Kidney (tissue), 14 donors: ENCODE data around the gene DPP10. TPM values are rescaled to one million over a fixed set of nuclear protein-coding genes. Genes with fewer than 3 reads are reported as not detected.
"Not testable (repeated sequence)": the region's sequence is repeated elsewhere in the genome, so short reads cannot be mapped to it uniquely, and the experiment has no call there.

ENCODE experiments used
- DNase-seq, 5 donors: peaks; one replicate each; pipeline ENCODE4 v3.0.0-alpha.2; 2013 to 2020
- FAIRE-seq: peaks from 2 replicates; lab custom pipeline; 2012; peaks lifted over from hg19 to GRCh38; lab: Jason Lieb, UNC
- H3K27ac ChIP-seq, 2 donors: one replicate each; pipeline ENCODE4 v1.7.0; 2013; ENCODE audit warnings: low read depth in 2 of 2, low read length in 2 of 2, inconsistent platforms in 1 of 2
- H3K27me3 ChIP-seq: one replicate; pipeline ENCODE4 v1.7.1; 2013; ENCODE audit warnings: low read length, inconsistent platforms; ENCODE audit not compliant: control insufficient read depth, insufficient read depth
- H3K36me3 ChIP-seq, 3 donors: one replicate each; pipeline versions ENCODE4 v1.7.0 to v1.7.1; 2013; ENCODE audit warnings: low read length in 3 of 3, control low read depth in 1 of 3, inconsistent platforms in 1 of 3; ENCODE audit not compliant: insufficient read depth in 3 of 3, control insufficient read depth in 2 of 3
- H3K4me1 ChIP-seq, 3 donors: one replicate each; pipeline versions ENCODE4 v1.7.0 to v1.7.1; 2013; ENCODE audit warnings: low read length in 3 of 3, inconsistent platforms in 1 of 3, low read depth in 1 of 3; ENCODE audit not compliant: control insufficient read depth in 2 of 3, insufficient read depth in 2 of 3
- H3K4me3 ChIP-seq, 3 donors: one replicate each; pipeline versions ENCODE4 v1.7.0 to v1.8.1; 2013; ENCODE audit warnings: low read length in 3 of 3, control low read depth in 1 of 3, inconsistent platforms in 1 of 3
- H3K9ac ChIP-seq, 3 donors: one replicate each; pipeline versions ENCODE4 v1.7.0 to v1.7.1; 2013; ENCODE audit warnings: low read length in 3 of 3, control low read depth in 1 of 3, inconsistent platforms in 1 of 3
- H3K9me3 ChIP-seq, 3 donors: one replicate each; pipeline versions ENCODE4 v1.7.0 to v1.7.1; 2013; ENCODE audit warnings: low read length in 3 of 3, control low read depth in 1 of 3, inconsistent platforms in 1 of 3; ENCODE audit not compliant: control insufficient read depth in 2 of 3, insufficient read depth in 1 of 3
- intact Hi-C: fragments of 100-400 bp; cut with DNase I; formaldehyde crosslinking; loops from one replicate; pipeline ENCODE4 v1.11.1; 2022
- polyA plus RNA-seq: library from polyadenylated mRNA; stranded (reverse); fragments of 350-450 nt; fragmentation: Illumina TruSeq; extraction: RNeasy Lipid Tissue Mini Kit (QIAGEN cat#74804); gene quantifications from one replicate; pipeline ENCODE4 v1.2.3, GENCODE V29; 2014; ENCODE audit warnings: low read depth, low replicate concordance; ENCODE audit not compliant: insufficient read depth
- total RNA-seq: library from RNA; stranded (reverse); fragmentation: NEBNext Ultra II Directional; extraction: Animal tissue kit (Norgen Biotek cat#: 25700); gene quantifications from one replicate; pipeline ENCODE4 v1.2.1, GENCODE V29; 2021
- TF ChIP-seq, protein P1 (sequence below): IDR thresholded peaks from 3 replicates; pipeline ENCODE4 v1.5.1; 2012; ENCODE audit warnings: mild to moderate bottlenecking, moderate library complexity, borderline replicate concordance; ENCODE audit not compliant: insufficient read depth; ENCODE audit errors: extremely low read depth
- donor health status: control.
- donor health status: control.
- donor health status: control.
- donor health status: control.
- donor health status: control.
- donor health status: DM: yes; HTN: yes; CAD: no.
- donor health status: Normal renal cell carcinoma (clear cell type).

Gene DPP10
- total and polyA plus RNA-seq, 2 donors from 2014 or later = 0.67 TPM; not detected in 1

DNA sequence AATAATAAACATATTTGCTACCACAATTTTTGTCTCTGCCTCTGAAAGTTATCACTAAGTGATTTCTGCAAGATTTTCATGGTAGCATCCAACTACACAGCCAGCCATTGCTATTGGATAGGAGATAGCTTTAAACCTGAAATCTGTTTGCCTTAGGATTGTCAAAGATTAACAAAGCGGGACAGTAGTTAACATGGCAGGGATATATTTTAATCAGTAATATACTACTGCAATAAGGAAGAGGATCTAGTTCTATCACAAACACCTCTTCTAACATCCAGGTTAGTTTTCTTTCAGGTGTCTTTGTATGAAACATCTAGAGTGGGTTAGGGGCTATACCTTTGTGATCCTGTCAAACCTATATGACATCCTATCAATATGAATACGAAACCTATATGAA is 641.3 kb downstream of the DPP10 start:
- no peak overlapping the region for H3K9ac ChIP-seq
- no peaks in the 10 kb centered on the region for H3K9me3 ChIP-seq
- intact Hi-C loops = no loop called here
- no peak overlapping the region for H3K4me3 ChIP-seq
- FAIRE-seq (no peak), DNase-seq (no peak)
- no peaks in the 10 kb centered on the region for H3K27me3 ChIP-seq
- H3K4me1 ChIP-seq = no peaks in the 10 kb centered on the region
- TF ChIP-seq, protein P1, sequence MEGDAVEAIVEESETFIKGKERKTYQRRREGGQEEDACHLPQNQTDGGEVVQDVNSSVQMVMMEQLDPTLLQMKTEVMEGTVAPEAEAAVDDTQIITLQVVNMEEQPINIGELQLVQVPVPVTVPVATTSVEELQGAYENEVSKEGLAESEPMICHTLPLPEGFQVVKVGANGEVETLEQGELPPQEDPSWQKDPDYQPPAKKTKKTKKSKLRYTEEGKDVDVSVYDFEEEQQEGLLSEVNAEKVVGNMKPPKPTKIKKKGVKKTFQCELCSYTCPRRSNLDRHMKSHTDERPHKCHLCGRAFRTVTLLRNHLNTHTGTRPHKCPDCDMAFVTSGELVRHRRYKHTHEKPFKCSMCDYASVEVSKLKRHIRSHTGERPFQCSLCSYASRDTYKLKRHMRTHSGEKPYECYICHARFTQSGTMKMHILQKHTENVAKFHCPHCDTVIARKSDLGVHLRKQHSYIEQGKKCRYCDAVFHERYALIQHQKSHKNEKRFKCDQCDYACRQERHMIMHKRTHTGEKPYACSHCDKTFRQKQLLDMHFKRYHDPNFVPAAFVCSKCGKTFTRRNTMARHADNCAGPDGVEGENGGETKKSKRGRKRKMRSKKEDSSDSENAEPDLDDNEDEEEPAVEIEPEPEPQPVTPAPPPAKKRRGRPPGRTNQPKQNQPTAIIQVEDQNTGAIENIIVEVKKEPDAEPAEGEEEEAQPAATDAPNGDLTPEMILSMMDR = no peak
- H3K36me3 ChIP-seq = no peaks in the 10 kb centered on the region
- H3K27ac ChIP-seq = no peak overlapping the region

- no peak overlapping the region for H3K27ac ChIP-seq
- DNase-seq (peak in 1 of 5 donors; percentile 4), FAIRE-seq (no peak)
- H3K27me3 ChIP-seq = no peaks in the 10 kb centered on the region
- TF ChIP-seq, protein P1 = no peak
- H3K36me3 ChIP-seq = no peaks in the 10 kb centered on the region
- no peaks in the 10 kb centered on the region for H3K4me1 ChIP-seq
- intact Hi-C loops = no loop called here
- H3K9me3 ChIP-seq = no peaks in the 10 kb centered on the region
- H3K9ac ChIP-seq = no peak overlapping the region
- no peak overlapping the region for H3K4me3 ChIP-seq
Measured at GRCh38 chr2:115084446-115084845, 642.0 kb downstream of the DPP10 start.

- H3K4me1 ChIP-seq, H3K4me3 ChIP-seq, H3K9me3 ChIP-seq, DNase-seq, H3K27ac ChIP-seq, H3K9ac ChIP-seq, H3K36me3 ChIP-seq, intact Hi-C loops, FAIRE-seq, H3K27me3 ChIP-seq: not testable (repeated sequence)
Measured at GRCh38 chr2:115086051-115086620, 643.7 kb downstream of the DPP10 start.

DNA sequence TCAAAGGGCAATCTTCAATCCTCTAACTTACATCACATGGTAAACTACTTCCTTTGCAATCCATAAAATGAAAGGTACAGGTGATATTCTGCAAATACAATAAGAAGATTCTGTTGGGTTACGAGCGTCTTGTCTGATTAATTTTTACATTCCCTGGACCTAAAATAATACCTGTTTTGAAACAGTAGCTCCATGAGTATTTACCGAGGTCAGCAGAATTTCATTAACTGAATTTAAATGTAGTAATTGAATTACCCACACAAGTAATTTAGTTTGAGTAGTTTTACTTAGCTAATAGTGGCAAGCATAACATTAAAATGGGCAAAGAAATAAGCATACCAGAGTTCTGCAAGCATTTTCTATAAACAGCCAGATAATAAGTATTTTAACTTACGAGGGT is 652.0 kb downstream of the DPP10 start:
- H3K4me3 ChIP-seq = no peak overlapping the region
- TF ChIP-seq, protein P1 = no peak
- intact Hi-C loops = no loop called here
- H3K9me3 ChIP-seq = no peaks in the 10 kb centered on the region
- H3K9ac ChIP-seq = no peak overlapping the region
- H3K36me3 ChIP-seq = no peaks in the 10 kb centered on the region
- no peaks in the 10 kb centered on the region for H3K4me1 ChIP-seq
- no peaks in the 10 kb centered on the region for H3K27me3 ChIP-seq
- DNase-seq (no peak), FAIRE-seq (no peak)
- no peak overlapping the region for H3K27ac ChIP-seq
